Heart right ventricle (tissue), 16 donors: ENCODE measurements around the gene FGFR1OP2. TPM values are rescaled to one million over a fixed set of nuclear protein-coding genes. Genes with fewer than 3 reads are reported as not detected.
A peak's percentile ranks its signal among the peaks of the same experiment; 100 is the strongest.

Source experiments
- ATAC-seq, 8 donors: fragments of 200-7000 bp; cut with Tn5 transposase; one replicate each; pipeline ENCODE4 v1.9.1; 2020; ENCODE audit warnings: mild to moderate bottlenecking in 8 of 8, moderate library complexity in 8 of 8, moderate number of reproducible peaks in 1 of 8
- DNase-seq, 2 donors: peaks; one replicate each; pipeline ENCODE4 v3.0.0-alpha.2; 2020
- H3K27ac ChIP-seq, 10 donors: fragments of 200-600 bp; sonication (generic) in 2 of 10; one replicate each; pipeline versions ENCODE4 v1.5.0 to v1.8.0; 2020 to 2022; ENCODE audit warnings: mild to moderate bottlenecking in 3 of 10
- H3K27me3 ChIP-seq, 7 donors: fragments of 200-600 bp; one replicate each; pipeline ENCODE4 v1.8.0; 2021 to 2022; ENCODE audit warnings: mild to moderate bottlenecking in 2 of 7
- H3K36me3 ChIP-seq, 9 donors: fragments of 200-600 bp; sonication (generic) in 1 of 9; one replicate each; pipeline versions ENCODE4 v1.5.0 to v1.8.0; 2020 to 2022; ENCODE audit warnings: mild to moderate bottlenecking in 2 of 9
- H3K4me1 ChIP-seq, 9 donors: fragments of 200-600 bp; sonication (generic) in 1 of 9; one replicate each; pipeline versions ENCODE4 v1.5.0 to v1.8.0; 2020 to 2022; ENCODE audit warnings: mild to moderate bottlenecking in 4 of 9
- H3K4me3 ChIP-seq, 10 donors: fragments of 200-600 bp; sonication (generic) in 2 of 10; one replicate each; pipeline versions ENCODE4 v1.5.0 to v1.8.0; 2020 to 2022; ENCODE audit warnings: mild to moderate bottlenecking in 7 of 10, moderate library complexity in 2 of 10
- H3K9me3 ChIP-seq, 11 donors: fragments of 200-600 bp in 10 of 11; sonication (generic) in 2 of 11; one replicate each; pipeline versions ENCODE4 v1.5.0 to v1.8.0; 2013 to 2022; ENCODE audit warnings: mild to moderate bottlenecking in 2 of 11, control low read depth in 1 of 11, moderate library complexity in 1 of 11
- whole genome bisulfite sequencing, 2 donors: extraction: QIAGEN DNeasy Blood & Tissue Kit; methylation state at CpG; one replicate each; pipeline ENCODE4 v1.1.7; 2013; ENCODE audit warnings: inconsistent platforms in 1 of 2; 5-methylcytosine and 5-hydroxymethylcytosine counted together
- intact Hi-C, 10 donors: fragments of 100-400 bp; cut with DNase I; formaldehyde crosslinking; loops; one replicate each; pipeline versions ENCODE4 v1.11.1 to v1.14.2; 2022
- polyA plus RNA-seq, 2 donors: library from polyadenylated mRNA; stranded (reverse); fragments of 200-250 nt; gene quantifications; one replicate each; pipeline ENCODE4 v1.2.3, GENCODE V29; 2013
- total RNA-seq, 10 donors: library from RNA; stranded (reverse); fragmentation: NEBNext Ultra II Directional in 3 of 10; extraction: Animal tissue kit (Norgen Biotek cat#: 25700) in 3 of 10; gene quantifications; one replicate each; pipeline versions ENCODE4 v1.2.1 to v1.2.4, GENCODE V29; 2021 to 2023
- TF ChIP-seq, protein P1 (sequence below), 9 donors: fragments of 200-600 bp; sonication (generic) in 2 of 9; IDR thresholded peaks; one replicate each; pipeline versions ENCODE4 v1.5.0 to v1.8.0; 2021 to 2022; ENCODE audit warnings: antibody characterized with exemption in 9 of 9, mild to moderate bottlenecking in 5 of 9, moderate library complexity in 1 of 9
- donor health status: Arrhythmogenic right ventricular cardiomyopathy.
- donor health status: ischemic (EF 13 %, LVEDD 7.1; RV severe dilation, severe dysfunction).
- donor health status: healthy with polysubstance abuse.
- donor health status: DM: no; HTN: yes; CAD: no.
- donor health status: DM: no; HTN: no; CAD: no.
- donor health status: ischemic (EF 25% LVEDD 6.9; RV normal size, moderate dysfunction).
- donor health status: ischemic (EF 25% LVEDD 5.7; RV mildly dilated, moderate dysfunction).
- donor health status: healthy.
- donor health status: DM: yes; HTN: yes; CAD: no.
- donor health status: Ischemic cardiomyopathy.
- donor health status: ischemic (EF 35%, LVEDD 5.7; RV mildly dilated, moderate dysfunction).
- donor health status: nonischemic (EF 11% LVEDD 7.7; RV severe dilation, severe dysfunction).
- donor health status: DM: yes; HTN: yes; CAD: no.
- donor health status: PGD.
- donor health status: ischemic (EF 29% LVEDD 5.4; RV normal size, mild dysfunction).
- donor health status: nonischemic (EF 23%, LVEDD 6.1; RV moderate dilation, normal function).

The FGFR1OP2 gene
- total and polyA plus RNA-seq, 12 donors, result 22.3 to 41.6 (median 27.9) TPM

DNA sequence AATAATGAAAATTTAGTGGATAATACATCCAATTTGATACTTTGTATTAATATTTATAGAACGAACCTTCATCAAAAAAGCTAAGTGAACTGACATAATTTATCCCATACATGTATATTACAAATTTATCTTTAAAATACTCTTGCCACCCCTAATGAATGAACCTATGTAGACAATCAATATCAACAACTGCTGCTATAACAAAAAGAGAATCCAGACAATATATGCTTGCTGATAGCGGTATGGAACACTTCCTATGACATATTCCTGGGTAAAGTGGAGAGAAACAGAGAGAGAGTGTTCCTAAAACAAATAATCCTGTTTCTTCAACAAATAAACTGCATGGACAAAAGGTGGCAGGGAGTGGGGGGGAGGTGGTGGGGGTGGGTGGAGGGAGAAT, 44.6 kb downstream of the FGFR1OP2 start:
- H3K27me3 ChIP-seq, result no peaks in the 10 kb centered on the region
- no peak for ATAC-seq
- H3K9me3 ChIP-seq, result no peaks in the 10 kb centered on the region
- no peak for DNase-seq
- H3K36me3 ChIP-seq, result peaks cover 0 to 68% (median 7%) of the 10 kb centered on the region in 9 donors
- intact Hi-C loops, result no loop called here
- TF ChIP-seq, protein P1, sequence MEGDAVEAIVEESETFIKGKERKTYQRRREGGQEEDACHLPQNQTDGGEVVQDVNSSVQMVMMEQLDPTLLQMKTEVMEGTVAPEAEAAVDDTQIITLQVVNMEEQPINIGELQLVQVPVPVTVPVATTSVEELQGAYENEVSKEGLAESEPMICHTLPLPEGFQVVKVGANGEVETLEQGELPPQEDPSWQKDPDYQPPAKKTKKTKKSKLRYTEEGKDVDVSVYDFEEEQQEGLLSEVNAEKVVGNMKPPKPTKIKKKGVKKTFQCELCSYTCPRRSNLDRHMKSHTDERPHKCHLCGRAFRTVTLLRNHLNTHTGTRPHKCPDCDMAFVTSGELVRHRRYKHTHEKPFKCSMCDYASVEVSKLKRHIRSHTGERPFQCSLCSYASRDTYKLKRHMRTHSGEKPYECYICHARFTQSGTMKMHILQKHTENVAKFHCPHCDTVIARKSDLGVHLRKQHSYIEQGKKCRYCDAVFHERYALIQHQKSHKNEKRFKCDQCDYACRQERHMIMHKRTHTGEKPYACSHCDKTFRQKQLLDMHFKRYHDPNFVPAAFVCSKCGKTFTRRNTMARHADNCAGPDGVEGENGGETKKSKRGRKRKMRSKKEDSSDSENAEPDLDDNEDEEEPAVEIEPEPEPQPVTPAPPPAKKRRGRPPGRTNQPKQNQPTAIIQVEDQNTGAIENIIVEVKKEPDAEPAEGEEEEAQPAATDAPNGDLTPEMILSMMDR (IDR thresholded peaks at IDR 0.05), result no peak
- no peak overlapping the region for H3K27ac ChIP-seq
- H3K4me1 ChIP-seq, result peaks cover 0 to 24% (median 8%) of the 10 kb centered on the region in 9 donors
- WGBS, 2 donors, result 97 to 99% methylated on average over 2 of the region's 2 CpGs
- H3K4me3 ChIP-seq, result no peak overlapping the region

DNA sequence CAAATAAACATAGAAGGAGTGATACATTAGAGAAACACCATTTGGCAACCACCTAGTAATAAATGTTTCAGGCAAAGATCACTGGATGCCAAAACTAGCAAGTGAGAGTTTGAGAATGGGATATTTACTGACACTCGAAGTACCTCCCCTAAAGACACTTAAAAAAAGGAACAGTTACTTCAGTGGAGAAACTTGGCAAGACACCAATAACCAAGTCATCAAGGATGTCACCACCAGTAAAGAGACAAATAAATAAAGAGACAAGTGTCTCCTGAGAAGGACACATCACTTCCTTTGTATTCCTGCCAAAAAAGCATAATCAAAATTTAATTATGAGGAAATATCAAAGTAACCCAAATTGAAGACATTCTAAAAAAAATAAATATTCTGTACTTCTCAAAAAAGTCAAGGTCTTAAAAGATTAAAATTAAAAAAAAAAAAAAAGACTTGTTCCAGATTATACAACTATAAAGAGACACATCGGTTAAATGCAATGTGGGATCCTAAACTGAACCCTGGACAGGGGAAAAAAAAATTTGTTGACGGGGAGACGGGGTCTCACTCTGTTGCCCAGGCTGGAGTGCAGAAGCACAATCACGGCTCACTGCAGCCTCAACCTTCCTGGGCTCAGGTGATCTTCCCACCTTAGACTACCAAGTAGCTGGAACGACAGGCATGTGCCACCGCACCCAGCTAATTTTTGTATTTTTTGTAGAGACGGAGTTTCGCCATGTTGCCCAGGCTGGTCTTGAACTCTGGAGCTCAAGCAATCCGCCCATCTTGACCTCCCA, 49.6 kb downstream of the FGFR1OP2 start:
- Histone ChIP-seq H3K36me3 (peaks cover 0 to 65% (median 12%) of the 10 kb centered on the region in 9 donors), H3K27ac (peak overlapping the region in 3 of 10 donors; percentile 2 to 36 (median 26)), H3K4me1 (peaks cover 0 to 14% (median 12%) of the 10 kb centered on the region in 9 donors), H3K4me3 (no peak overlapping the region), H3K27me3 (no peaks in the 10 kb centered on the region), H3K9me3 (no peaks in the 10 kb centered on the region)
- DNase-seq (peak in 1 of 2 donors; percentile 23), ATAC-seq (peak in 5 of 8 donors; percentile 39 to 68 (median 50))
- intact Hi-C loops, result no loop called here
- WGBS, 2 donors, result 85 to 86% methylated on average over 10 of the region's 10 CpGs
- TF ChIP-seq, protein P1 (IDR thresholded peaks at IDR 0.05), result no peak

DNA sequence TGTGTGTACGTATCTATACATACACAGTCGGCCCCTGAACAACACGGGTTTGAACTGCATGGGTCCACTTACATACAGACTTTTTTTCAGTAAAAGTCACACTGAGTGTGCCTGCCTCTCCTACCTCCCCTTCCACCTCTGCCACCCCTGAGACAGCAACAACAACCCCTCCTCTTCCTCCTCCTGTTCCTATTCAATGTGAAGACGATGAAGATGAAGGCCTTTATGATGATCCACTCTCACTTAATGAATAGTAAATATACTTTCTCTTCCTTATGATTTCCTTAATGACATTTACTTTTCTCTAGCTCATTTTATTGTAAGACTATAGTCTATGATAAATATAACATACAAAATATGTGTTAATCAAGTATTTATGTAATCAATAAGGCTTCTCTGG, 50.4 kb downstream of the FGFR1OP2 start:
- intact Hi-C loops, result no loop called here
- H3K4me3 ChIP-seq, result no peak overlapping the region
- 87 to 95% methylated on average over 4 of the region's 4 CpGs for WGBS, 2 donors
- H3K27ac ChIP-seq, result no peak overlapping the region
- peaks cover 0 to 65% (median 12%) of the 10 kb centered on the region in 9 donors for H3K36me3 ChIP-seq
- no peaks in the 10 kb centered on the region for H3K9me3 ChIP-seq
- ATAC-seq (no peak), DNase-seq (no peak)
- H3K4me1 ChIP-seq, result peaks cover 0 to 14% (median 12%) of the 10 kb centered on the region in 9 donors
- TF ChIP-seq, protein P1 (IDR thresholded peaks at IDR 0.05), result no peak
- no peaks in the 10 kb centered on the region for H3K27me3 ChIP-seq

DNA sequence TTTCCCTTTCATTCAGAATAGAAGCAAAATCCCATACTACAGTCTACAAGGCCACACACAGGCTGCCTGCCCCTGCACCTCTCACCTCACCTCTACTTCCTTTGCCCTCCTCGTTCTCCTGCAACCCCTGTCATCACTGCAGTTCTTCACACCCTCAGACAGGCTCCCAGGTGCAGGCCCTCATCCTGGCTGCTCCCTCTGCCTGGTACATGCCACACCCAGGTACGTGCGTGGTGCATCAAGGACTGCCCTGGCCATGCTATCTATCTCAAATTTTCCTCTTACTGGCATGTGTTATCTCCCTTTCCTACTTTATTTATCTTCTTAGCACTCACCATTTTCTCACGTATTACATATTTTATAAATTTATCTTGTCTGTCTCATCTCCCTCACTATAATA, 51.6 kb downstream of the FGFR1OP2 start:
- DNase-seq, result no peak
- TF ChIP-seq, protein P1 (IDR thresholded peaks at IDR 0.05), result no peak
- Histone ChIP-seq H3K36me3 (peaks cover 0 to 68% (median 17%) of the 10 kb centered on the region in 9 donors), H3K27ac (no peak overlapping the region), H3K4me3 (no peak overlapping the region), H3K27me3 (no peaks in the 10 kb centered on the region), H3K4me1 (peaks cover 0 to 14% (median 12%) of the 10 kb centered on the region in 9 donors), H3K9me3 (no peaks in the 10 kb centered on the region)
- 42 to 59% methylated on average over 4 of the region's 4 CpGs for WGBS, 2 donors
- intact Hi-C loops, result no loop called here
- ATAC-seq, result peak in 1 of 8 donors; percentile 50
